Erythroblast (primary cell): ENCODE results near the gene VPS33A.

Experiments
- GATA1 ChIP-seq: IDR thresholded peaks from 2 replicates; pipeline ENCODE4 v1.6.1; 2011; ENCODE audit warnings: low read depth, mild to moderate bottlenecking, control low read depth, low read length, moderate library complexity
- POLR2A ChIP-seq: IDR thresholded peaks from 2 replicates; pipeline ENCODE4 v1.6.1; 2011; ENCODE audit warnings: mild to moderate bottlenecking, low read length

- no peak for TF ChIP-seq POLR2A
- TF ChIP-seq GATA1 = no peak
Measured at GRCh38 chr12:122265476-122265875, 818 bp downstream of the VPS33A start.
